Naive thymus-derived CD8-positive, alpha-beta T cell (primary cell): Measurements from ENCODE around the gene CACYBP. TPM values are rescaled to one million over a fixed set of nuclear protein-coding genes. Genes with fewer than 3 reads are reported as not detected.

ENCODE experiments used
- ATAC-seq, 2 donors: fragments of 150-1000 bp; cut with Tn5 transposase in 1 of 2; sonication (Bioruptor Pico), chemical (Tn5 transposase) in 1 of 2; 1 replicate in 1 of 2; 2 replicates in 1 of 2; pipeline ENCODE4 v1.10.0; 2021; ENCODE audit warnings: mild to moderate bottlenecking in 2 of 2, moderate library complexity in 2 of 2
- POLR2A ChIA-PET: fragments of 350-600 bp; sonication (Branson Sonifier 250); formaldehyde crosslinking; loops from one replicate; lab custom pipeline; 2021; ENCODE audit warnings: antibody characterized with exemption; lab: Charles Lee
- DNase-seq, 10 donors: peaks; one replicate each; pipeline versions ENCODE4 v3.0.0 to v3.0.0-alpha.2; 2020 to 2022
- H3K27ac Mint-ChIP-seq, 10 donors: one replicate each; pipeline ENCODE4 v1.8.0; 2020 to 2022; ENCODE audit warnings: mild to moderate bottlenecking in 10 of 10, mixed read lengths in 10 of 10, moderate library complexity in 4 of 10, inconsistent platforms in 1 of 10
- H3K27me3 Mint-ChIP-seq, 5 donors: one replicate each; pipeline ENCODE4 v1.8.0; 2021 to 2022; ENCODE audit warnings: mixed read lengths in 5 of 5
- H3K36me3 Mint-ChIP-seq, 3 donors: one replicate each; pipeline ENCODE4 v1.8.0; 2020 to 2022; ENCODE audit warnings: mixed read lengths in 3 of 3, mild to moderate bottlenecking in 2 of 3, inconsistent platforms in 1 of 3
- H3K4me1 Mint-ChIP-seq, 4 donors: one replicate each; pipeline ENCODE4 v1.8.0; 2021 to 2022; ENCODE audit warnings: mixed read lengths in 4 of 4
- H3K4me3 Mint-ChIP-seq, 10 donors: one replicate each; pipeline ENCODE4 v1.8.0; 2020 to 2022; ENCODE audit warnings: mild to moderate bottlenecking in 10 of 10, mixed read lengths in 10 of 10, moderate library complexity in 6 of 10, inconsistent platforms in 1 of 10
- H3K9me3 Mint-ChIP-seq, 9 donors: one replicate each; pipeline ENCODE4 v1.8.0; 2020 to 2022; ENCODE audit warnings: mixed read lengths in 9 of 9, mild to moderate bottlenecking in 3 of 9, inconsistent platforms in 1 of 9, moderate library complexity in 1 of 9
- polyA plus RNA-seq, 3 donors: library from polyadenylated mRNA; unstranded; fragments of 300-500 nt; fragmentation: Illumina TruSeq; gene quantifications; one replicate each; pipeline ENCODE4 v1.2.3, GENCODE V29; 2021
- total RNA-seq, 8 experiments: library from RNA in 2 of 8; stranded (reverse) in 2 of 8; gene quantifications; one replicate each; pipeline ENCODE4 v1.2.3 and lab custom pipeline; 2021 to 2026

CACYBP gene, protein sequence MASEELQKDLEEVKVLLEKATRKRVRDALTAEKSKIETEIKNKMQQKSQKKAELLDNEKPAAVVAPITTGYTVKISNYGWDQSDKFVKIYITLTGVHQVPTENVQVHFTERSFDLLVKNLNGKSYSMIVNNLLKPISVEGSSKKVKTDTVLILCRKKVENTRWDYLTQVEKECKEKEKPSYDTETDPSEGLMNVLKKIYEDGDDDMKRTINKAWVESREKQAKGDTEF
- total RNA-seq (100 to 1,000 TPM in 1 of 2 experiments, 10 to 100 TPM in 1; 97.3 to 114 TPM), polyA plus RNA-seq (100 to 1,000 TPM; 167 to 185 (median 168) TPM), total RNA-seq (lab: John Stamatoyannopoulos, UW) (63.0 to 240 (median 92.5) reads per million in 6 experiments)

GRCh38 chr1:174999936-175000696, at the start of gene CACYBP:
CACYBP (plus strand) TSS chr1:174999947; CDS start chr1:175000181, 234 bp downstream.
- Mint-ChIP-seq H3K4me1 (peaks cover 22 to 50% (median 41%) of the 10 kb centered on the region in 4 donors), H3K9me3 (no peaks in the 10 kb centered on the region), H3K4me3 (no peak within 1 kb of the TSS), H3K36me3 (peaks cover 0 to 18% (median 0%) of the 10 kb centered on the region in 3 donors), H3K27ac (peak within 1 kb of the TSS in 3 of 10 donors; percentile 91), H3K27me3 (no peaks in the 10 kb centered on the region)
- POLR2A ChIA-PET = interaction anchor here (0.7 to 6.3 kb wide), 30 partner anchors 11 to 1523 kb away, joined by 3 to 204 read pairs (median 6); partner anchors contain the start of genes CENPL, DARS2, GAS5 and KLHL20
- peak in 1 of 10 donors; percentile 29 for DNase-seq
- ATAC-seq = peak; percentile 2 to 74

DNA sequence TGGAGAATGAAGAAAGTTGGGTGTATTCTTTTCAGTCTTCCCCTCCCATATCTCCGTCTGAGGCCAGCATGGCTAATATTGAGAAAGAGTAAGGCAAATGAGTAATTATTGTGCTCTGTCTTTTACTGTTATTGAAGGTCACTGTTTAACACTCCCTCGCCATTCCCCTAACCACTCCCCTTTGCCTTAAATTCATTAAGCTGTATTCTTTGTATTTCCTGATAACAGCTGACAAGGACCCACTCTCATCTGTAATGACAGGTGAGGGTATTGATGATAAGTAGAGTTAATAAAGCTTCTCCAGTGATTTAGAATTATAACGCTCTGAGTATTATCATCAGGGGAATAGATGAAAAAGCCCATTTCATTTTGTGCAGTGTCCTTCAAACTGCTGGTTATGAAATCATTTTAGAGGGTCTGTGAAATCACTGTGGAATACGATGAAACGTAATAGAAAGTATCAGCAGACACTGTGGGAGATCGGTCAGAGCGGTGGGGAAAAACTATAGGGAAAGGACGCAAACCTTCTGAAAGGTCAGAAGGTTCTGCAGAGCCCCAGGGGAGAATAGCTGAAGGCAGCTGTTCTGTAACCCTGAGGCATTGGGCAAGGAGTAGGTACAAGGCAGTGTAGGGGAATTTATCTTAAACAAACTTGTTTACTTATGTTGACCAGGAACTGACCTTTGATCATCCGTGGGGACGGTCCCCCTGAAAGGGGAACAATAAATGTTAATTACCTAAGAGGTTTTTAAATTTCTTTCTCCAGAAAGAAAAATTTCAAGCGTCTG, 46.3 kb upstream of the CACYBP start:
- H3K27ac Mint-ChIP-seq = peak overlapping the region in 2 of 10 donors; percentile 1 to 72

GRCh38 chr1:174954073-174954460, 45.7 kb upstream of the CACYBP start:
- no peak for ATAC-seq
- Mint-ChIP-seq H3K36me3 (peaks cover 4 to 6% (median 6%) of the 10 kb centered on the region in 3 donors), H3K9me3 (no peaks in the 10 kb centered on the region), H3K27me3 (no peaks in the 10 kb centered on the region), H3K4me1 (peaks cover 5 to 49% (median 31%) of the 10 kb centered on the region in 4 donors), H3K4me3 (no peak overlapping the region), H3K27ac (peak overlapping the region in 6 of 10 donors; percentile 10 to 74 (median 58))
- DNase-seq = no peak
- POLR2A ChIA-PET = interaction anchor here (0.8 to 2.2 kb wide), 4 partner anchors 10 to 154 kb away, joined by 4 to 7 read pairs (median 5); no protein-coding TSS in a partner anchor

More for the DNA sequence above, 46.3 kb upstream of the CACYBP start:
- H3K9me3 Mint-ChIP-seq = no peaks in the 10 kb centered on the region
- H3K4me3 Mint-ChIP-seq = no peak overlapping the region
- ATAC-seq (no peak), DNase-seq (no peak)
- peaks cover 4 to 6% (median 5%) of the 10 kb centered on the region in 3 donors for H3K36me3 Mint-ChIP-seq
- POLR2A ChIA-PET = interaction anchor here (0.8 to 2.2 kb wide), 3 partner anchors 11 to 154 kb away, joined by 4 to 7 read pairs (median 5); no protein-coding TSS in a partner anchor
- peaks cover 5 to 49% (median 30%) of the 10 kb centered on the region in 4 donors for H3K4me1 Mint-ChIP-seq
- no peaks in the 10 kb centered on the region for H3K27me3 Mint-ChIP-seq

DNA sequence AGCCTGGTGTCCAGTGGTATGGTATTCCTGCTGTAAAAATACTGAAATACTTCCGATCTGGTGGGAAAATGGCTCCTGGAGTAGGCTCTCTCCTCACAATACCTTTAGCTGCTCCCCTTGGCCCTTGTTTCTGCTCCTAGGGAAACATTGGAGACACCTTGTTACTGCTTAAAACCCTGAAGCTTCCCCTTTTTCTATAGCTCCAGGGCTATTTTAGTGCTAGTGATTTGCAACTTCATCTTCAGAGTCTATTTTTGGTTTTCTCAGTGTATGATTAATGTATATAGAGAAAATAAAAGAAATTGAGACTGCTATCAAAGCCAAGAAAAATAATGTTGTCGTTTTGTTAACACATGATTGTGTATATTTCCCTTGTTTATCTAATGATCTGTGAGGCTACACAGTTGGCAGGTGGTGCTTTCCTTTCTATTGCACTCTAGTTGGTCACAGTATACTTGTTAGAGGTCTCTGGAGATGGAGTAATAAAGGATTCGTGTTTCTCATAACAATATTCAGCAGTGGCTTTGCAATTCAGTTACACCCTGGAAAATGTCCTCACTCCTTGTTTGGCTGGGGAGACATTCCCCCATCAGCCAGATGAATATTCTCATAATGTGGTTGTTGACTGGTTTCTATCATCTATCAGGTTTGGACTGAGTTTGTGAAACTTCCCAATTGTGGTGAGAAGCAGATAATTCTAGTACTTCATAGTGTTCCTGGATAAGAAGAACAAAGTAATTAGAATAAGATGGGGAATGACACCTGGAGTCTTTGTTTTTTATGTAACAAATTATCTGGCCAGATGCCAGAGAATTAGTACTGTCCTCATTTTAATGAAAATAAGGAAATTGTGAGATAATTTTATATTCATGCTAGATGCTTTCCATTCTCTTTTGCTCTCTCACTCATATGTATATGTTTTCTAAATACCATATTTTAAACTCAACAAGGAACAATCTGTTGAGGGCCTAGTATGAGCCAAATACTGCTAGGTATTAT, 44.8 kb upstream of the CACYBP start:
- H3K27ac Mint-ChIP-seq = peak overlapping the region in 9 of 10 donors; percentile 7 to 73 (median 42)
- ATAC-seq (no peak), DNase-seq (no peak)
- peaks cover 4 to 6% (median 6%) of the 10 kb centered on the region in 3 donors for H3K36me3 Mint-ChIP-seq
- H3K4me1 Mint-ChIP-seq = peaks cover 2 to 47% (median 29%) of the 10 kb centered on the region in 4 donors
- no peak overlapping the region for H3K4me3 Mint-ChIP-seq
- POLR2A ChIA-PET = interaction anchor here (1.2 to 2.2 kb wide), 3 partner anchors 9 to 13 kb away, joined by 5 to 7 read pairs (median 5); no protein-coding TSS in a partner anchor
- no peaks in the 10 kb centered on the region for H3K27me3 Mint-ChIP-seq
- no peaks in the 10 kb centered on the region for H3K9me3 Mint-ChIP-seq

- no peaks in the 10 kb centered on the region for H3K27me3 Mint-ChIP-seq
- POLR2A ChIA-PET = interaction anchor here (1.0 kb wide), 1 partner anchor 13 kb away, joined by 4 read pairs; no protein-coding TSS in a partner anchor
- no peak for DNase-seq
- H3K36me3 Mint-ChIP-seq = peaks cover 4 to 9% (median 6%) of the 10 kb centered on the region in 3 donors
- no peak for ATAC-seq
- peaks cover 2 to 53% (median 29%) of the 10 kb centered on the region in 4 donors for H3K4me1 Mint-ChIP-seq
- H3K9me3 Mint-ChIP-seq = no peaks in the 10 kb centered on the region
- H3K4me3 Mint-ChIP-seq = peak overlapping the region in 1 of 10 donors; percentile 21
- H3K27ac Mint-ChIP-seq = peak overlapping the region in 2 of 10 donors; percentile 38 to 79
Measured at GRCh38 chr1:174956086-174956485, 43.7 kb upstream of the CACYBP start.

DNA sequence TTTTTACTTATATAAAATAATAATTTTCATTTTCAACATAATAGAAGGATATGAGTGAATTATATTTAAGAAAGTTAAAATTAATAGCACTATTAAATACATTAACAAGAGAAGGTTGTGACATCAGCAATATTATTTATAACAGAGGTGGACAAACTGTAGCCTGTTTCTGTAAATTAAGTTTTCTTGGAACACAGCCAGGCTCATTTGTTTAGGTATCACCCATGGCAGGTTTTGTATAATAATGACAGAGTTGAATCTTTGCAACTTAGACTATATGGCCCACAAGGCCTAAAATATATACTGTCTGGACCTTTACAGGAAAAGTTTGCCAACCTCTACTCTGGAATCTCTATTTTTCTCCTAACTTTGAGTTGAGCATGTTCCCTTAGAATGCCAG, 42.8 kb upstream of the CACYBP start:
- H3K36me3 Mint-ChIP-seq = peaks cover 4 to 9% (median 6%) of the 10 kb centered on the region in 3 donors
- DNase-seq (no peak), ATAC-seq (no peak)
- peaks cover 2 to 50% (median 29%) of the 10 kb centered on the region in 4 donors for H3K4me1 Mint-ChIP-seq
- POLR2A ChIA-PET = interaction anchor here (0.8 to 1.0 kb wide), 2 partner anchors 12 to 20 kb away, joined by 4 to 5 read pairs; no protein-coding TSS in a partner anchor
- no peak overlapping the region for H3K4me3 Mint-ChIP-seq
- H3K9me3 Mint-ChIP-seq = no peaks in the 10 kb centered on the region
- no peaks in the 10 kb centered on the region for H3K27me3 Mint-ChIP-seq
- H3K27ac Mint-ChIP-seq = peak overlapping the region in 6 of 10 donors; percentile 36 to 75 (median 56)

GRCh38 chr1:174957829-174958228, 41.9 kb upstream of the CACYBP start:
- H3K36me3 Mint-ChIP-seq = peaks cover 4 to 9% (median 6%) of the 10 kb centered on the region in 3 donors
- no peaks in the 10 kb centered on the region for H3K27me3 Mint-ChIP-seq
- ATAC-seq (peak in 1 of 2 donors; percentile 52), DNase-seq (no peak)
- POLR2A ChIA-PET = interaction anchor here (0.7 to 0.8 kb wide), 2 partner anchors 19 to 260 kb away, joined by 5 to 7 read pairs; no protein-coding TSS in a partner anchor
- H3K4me3 Mint-ChIP-seq = peak overlapping the region in 5 of 10 donors; percentile 16 to 56 (median 40)
- H3K27ac Mint-ChIP-seq = peak overlapping the region in 8 of 10 donors; percentile 36 to 96 (median 67)
- peaks cover 2 to 50% (median 29%) of the 10 kb centered on the region in 4 donors for H3K4me1 Mint-ChIP-seq
- no peaks in the 10 kb centered on the region for H3K9me3 Mint-ChIP-seq

DNA sequence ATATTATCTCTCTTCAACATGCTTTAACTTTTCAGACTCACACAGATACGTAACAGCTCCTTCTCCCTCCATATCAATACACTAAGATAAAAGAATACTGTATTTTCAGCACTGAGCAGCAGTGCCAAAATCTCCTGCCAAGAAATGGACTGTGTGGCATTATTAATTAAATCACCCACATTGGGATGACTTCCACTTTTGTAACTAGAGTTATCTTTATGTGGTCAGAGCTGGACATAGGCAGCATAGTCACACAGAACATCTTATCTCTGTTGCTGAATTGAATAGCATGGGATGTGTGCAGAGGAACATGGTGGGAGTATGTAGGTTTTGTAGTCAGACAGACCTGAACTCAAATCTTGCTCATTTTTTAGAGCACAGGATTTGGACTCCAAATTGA, 41.4 kb upstream of the CACYBP start:
- no peak for DNase-seq
- H3K27me3 Mint-ChIP-seq = no peaks in the 10 kb centered on the region
- peaks cover 4 to 50% (median 31%) of the 10 kb centered on the region in 4 donors for H3K4me1 Mint-ChIP-seq
- H3K27ac Mint-ChIP-seq = peak overlapping the region in 3 of 10 donors; percentile 8 to 36 (median 14)
- H3K36me3 Mint-ChIP-seq = peaks cover 4 to 9% (median 6%) of the 10 kb centered on the region in 3 donors
- H3K4me3 Mint-ChIP-seq = no peak overlapping the region
- ATAC-seq = no peak
- POLR2A ChIA-PET = no interaction called here
- no peaks in the 10 kb centered on the region for H3K9me3 Mint-ChIP-seq

GRCh38 chr1:174960362-174960761, 39.4 kb upstream of the CACYBP start:
- H3K4me1 Mint-ChIP-seq = peaks cover 15 to 50% (median 37%) of the 10 kb centered on the region in 4 donors
- ATAC-seq (no peak), DNase-seq (no peak)
- peak overlapping the region in 3 of 10 donors; percentile 33 to 47 (median 43) for H3K27ac Mint-ChIP-seq
- peaks cover 4 to 9% (median 6%) of the 10 kb centered on the region in 3 donors for H3K36me3 Mint-ChIP-seq
- H3K27me3 Mint-ChIP-seq = no peaks in the 10 kb centered on the region
- H3K4me3 Mint-ChIP-seq = no peak overlapping the region
- POLR2A ChIA-PET = interaction anchor here (3.2 kb wide), 1 partner anchor 39 kb away, joined by 11 read pairs; the partner anchor contains the start of gene CACYBP
- H3K9me3 Mint-ChIP-seq = no peaks in the 10 kb centered on the region

- peak overlapping the region; percentile 6 to 98 (median 92) for H3K27ac Mint-ChIP-seq
- H3K9me3 Mint-ChIP-seq = no peaks in the 10 kb centered on the region
- DNase-seq (no peak), ATAC-seq (no peak)
- H3K27me3 Mint-ChIP-seq = no peaks in the 10 kb centered on the region
- H3K4me1 Mint-ChIP-seq = peaks cover 21 to 59% (median 48%) of the 10 kb centered on the region in 4 donors
- H3K4me3 Mint-ChIP-seq = peak overlapping the region in 8 of 10 donors; percentile 4 to 90 (median 78)
- peaks cover 0 to 2% (median 0%) of the 10 kb centered on the region in 3 donors for H3K36me3 Mint-ChIP-seq
- POLR2A ChIA-PET = interaction anchor here (0.7 to 11.2 kb wide), 10 partner anchors 10 to 164 kb away, joined by 3 to 204 read pairs (median 5); partner anchors contain the start of genes CACYBP and MRPS14
Measured at GRCh38 chr1:174963529-174964125, 36.1 kb upstream of the CACYBP start.
